Testis (tissue), 2 donors: ENCODE results near the gene AKR1A1.
"Not testable (repeated sequence)": the region's sequence is repeated elsewhere in the genome, so short reads cannot be mapped to it uniquely, and the experiment has no call there.

Source experiments
- CTCF ChIP-seq, 3 experiments: fragments of 450-650 bp in 2 of 3; fragments of 200-600 bp in 1 of 3; sonication (generic) in 1 of 3; IDR thresholded peaks; one replicate each; pipeline ENCODE4 v1.5.1; 2016 to 2019; ENCODE audit warnings: antibody characterized with exemption in 3 of 3, mild to moderate bottlenecking in 2 of 3, moderate library complexity in 1 of 3
- POLR2A ChIP-seq: fragments of 450-650 bp; IDR thresholded peaks from one replicate; pipeline ENCODE4 v1.6.1; 2017; ENCODE audit warnings: antibody characterized with exemption, mild to moderate bottlenecking, moderate library complexity

- TF ChIP-seq CTCF (IDR thresholded peaks at IDR 0.05); POLR2A: not testable (repeated sequence)
Measured at GRCh38 chr1:45518366-45518765, 32.3 kb upstream of the AKR1A1 start.
